Hypothalamus (tissue), 51 donors: ENCODE data around the gene SEPTIN3.

Experiments used
- DNase-seq, 51 donors: peaks; one replicate each; lab custom pipeline; 2025; lab: John Stamatoyannopoulos, UW

SEPTIN3 gene

GRCh38 chr22:41971431-41971830 is 2.2 kb downstream of the SEPTIN3 start:
- no peak for DNase-seq

GRCh38 chr22:41974691-41975290 is 5.5 kb downstream of the SEPTIN3 start:
- no peak for DNase-seq

- peak in 1 of 51 donors; percentile 49 for DNase-seq
Measured at GRCh38 chr22:41975299-41976069, 6.2 kb downstream of the SEPTIN3 start.

DNA sequence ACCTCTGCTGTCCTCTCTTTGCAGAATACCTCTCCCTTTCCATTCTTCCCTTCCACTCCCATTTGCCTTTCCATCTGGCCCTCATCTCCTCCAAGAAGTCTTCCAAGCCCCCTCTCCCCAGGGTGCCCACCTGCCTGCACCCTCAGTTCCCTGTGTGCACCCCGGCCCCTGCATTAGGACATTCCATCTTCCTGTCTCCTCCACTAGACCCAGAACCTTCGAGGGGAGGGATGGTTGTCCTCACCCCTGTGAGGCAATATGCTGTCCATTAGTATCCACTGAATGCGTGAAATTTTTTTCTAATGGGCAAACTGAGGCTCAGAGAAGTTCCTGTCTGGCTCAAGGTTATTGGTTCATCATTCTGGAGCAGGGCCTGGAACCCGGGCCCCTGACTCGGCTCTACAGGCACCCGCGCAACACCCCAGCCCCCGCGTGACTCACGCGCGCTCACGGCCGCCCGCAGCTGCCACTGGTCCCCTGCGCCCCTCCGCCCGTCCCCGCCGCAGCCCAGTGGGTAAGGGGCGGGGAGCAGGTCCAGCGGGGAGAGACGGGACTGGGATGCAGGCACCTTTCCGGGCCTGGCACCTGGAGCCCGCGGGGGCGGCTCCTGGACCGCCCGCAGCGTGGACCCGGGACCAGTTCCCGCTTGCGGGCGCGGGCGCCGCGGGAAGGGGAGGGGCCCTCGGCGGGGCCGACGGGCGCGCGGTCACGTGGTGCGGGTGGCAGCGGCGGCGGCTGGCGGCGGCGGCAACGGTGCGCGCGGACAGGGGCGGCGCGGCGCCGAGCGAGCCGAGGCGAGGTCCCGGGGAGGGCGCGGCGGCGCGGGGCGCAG is 7.0 kb downstream of the SEPTIN3 start:
- peak in 41 of 51 donors; percentile 12 to 87 (median 54) for DNase-seq

GRCh38 chr22:41976961-41977566 is 7.8 kb downstream of the SEPTIN3 start:
- peak in 7 of 51 donors; percentile 19 to 54 (median 46) for DNase-seq

DNA sequence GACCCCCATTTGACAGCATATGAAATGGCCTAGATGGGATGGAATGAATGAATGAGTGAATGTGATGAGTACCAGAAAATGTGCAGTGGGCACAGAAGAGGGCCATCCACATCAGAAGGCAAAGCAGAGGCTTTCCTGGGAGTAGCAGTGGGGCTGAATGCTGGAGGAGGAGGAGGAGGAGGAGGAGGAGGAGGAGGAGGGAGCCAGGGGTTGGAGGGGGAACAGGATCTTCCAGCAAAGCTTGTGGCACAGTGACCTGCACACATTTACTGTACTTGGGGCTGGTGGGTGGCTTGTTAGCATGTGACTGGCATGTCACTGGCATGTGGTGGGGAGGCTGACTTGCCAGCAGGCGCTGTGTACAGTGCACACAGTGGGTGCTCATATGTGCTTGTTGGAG is 9.5 kb downstream of the SEPTIN3 start:
- DNase-seq: no peak

DNA sequence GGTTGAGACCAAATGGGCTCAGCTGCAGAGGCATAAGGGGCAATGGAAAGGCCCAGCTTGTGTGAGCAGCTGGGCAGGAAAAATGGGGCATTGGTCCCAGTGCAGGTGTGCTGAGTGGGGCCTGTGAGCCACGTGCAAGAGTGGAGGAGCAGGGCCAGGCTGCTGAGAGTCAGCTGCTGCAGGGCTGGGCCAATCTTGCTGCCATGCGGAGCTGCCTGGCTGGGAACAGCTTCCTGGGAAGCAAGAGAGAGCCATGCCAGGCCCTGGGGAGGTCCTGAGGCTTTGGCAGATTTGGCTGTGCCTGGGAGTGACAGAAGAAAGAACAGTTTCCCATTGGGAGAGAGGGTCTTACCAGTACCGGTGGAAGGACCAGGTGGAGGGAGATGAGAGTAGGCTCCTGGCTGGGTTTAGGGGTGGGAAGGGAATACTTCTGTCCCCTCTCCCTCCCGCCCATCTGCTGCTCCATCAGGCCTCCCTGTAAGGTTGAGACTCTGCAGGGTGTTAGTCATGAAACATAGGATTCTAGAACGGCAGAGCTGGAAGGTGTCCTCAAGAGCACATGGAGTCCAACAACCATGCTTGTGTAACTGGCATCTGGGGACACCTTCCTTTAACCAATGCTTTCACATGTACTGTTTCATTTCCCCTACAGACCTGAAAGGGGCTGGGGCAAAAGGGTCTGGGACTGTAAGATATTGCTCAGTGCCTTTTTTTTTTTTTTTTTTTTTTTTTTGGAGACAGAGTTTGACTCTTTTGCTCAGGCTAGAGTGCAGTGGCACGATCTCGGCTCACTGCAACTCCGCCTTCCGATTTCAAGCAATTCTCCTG is 10.4 kb downstream of the SEPTIN3 start:
- DNase-seq: peak in 15 of 51 donors; percentile 18 to 49 (median 33)

- no peak for DNase-seq
Measured at GRCh38 chr22:41982865-41983264, 13.6 kb downstream of the SEPTIN3 start.

- no peak for DNase-seq
Measured at GRCh38 chr22:41983513-41984405, 14.5 kb downstream of the SEPTIN3 start.

DNA sequence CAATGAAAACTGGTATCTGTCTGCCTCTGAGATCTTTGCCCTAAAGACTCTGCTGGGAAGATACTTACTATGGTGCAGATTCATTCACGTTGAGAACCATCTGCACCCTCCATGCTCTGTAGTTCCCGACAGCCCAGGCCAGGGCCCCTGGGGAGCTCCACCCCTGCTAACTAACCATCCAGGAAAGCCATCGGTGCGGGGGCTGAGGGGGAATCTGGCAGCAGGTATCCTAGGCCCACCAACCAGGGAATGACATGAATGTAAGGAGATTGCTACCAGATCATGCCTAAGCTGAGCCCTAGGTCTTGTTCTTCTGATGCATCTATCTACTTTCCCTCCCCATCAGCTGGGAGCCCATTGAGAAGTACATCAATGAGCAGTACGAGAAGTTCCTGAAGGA is 18.0 kb downstream of the SEPTIN3 start:
- no peak for DNase-seq

DNA sequence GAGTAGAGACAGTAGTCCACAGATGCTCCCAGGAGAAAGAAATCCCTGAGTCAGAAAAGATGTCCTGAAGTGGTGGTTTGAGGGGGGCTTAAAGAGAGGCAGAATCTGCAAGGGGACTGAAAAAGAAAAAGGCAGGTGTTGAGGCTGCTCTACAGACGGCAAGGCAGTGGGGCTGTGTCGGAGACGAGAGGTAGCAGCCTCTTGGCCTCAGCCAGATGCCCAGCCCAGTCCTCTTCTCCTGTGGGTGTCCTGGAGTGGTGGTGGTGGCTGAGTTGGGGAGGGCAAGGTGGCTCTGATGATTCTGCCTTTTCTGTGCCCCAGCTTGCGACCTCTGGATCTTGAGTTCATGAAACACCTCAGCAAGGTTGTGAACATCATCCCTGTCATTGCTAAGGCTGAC is 20.0 kb downstream of the SEPTIN3 start:
- DNase-seq: no peak

DNA sequence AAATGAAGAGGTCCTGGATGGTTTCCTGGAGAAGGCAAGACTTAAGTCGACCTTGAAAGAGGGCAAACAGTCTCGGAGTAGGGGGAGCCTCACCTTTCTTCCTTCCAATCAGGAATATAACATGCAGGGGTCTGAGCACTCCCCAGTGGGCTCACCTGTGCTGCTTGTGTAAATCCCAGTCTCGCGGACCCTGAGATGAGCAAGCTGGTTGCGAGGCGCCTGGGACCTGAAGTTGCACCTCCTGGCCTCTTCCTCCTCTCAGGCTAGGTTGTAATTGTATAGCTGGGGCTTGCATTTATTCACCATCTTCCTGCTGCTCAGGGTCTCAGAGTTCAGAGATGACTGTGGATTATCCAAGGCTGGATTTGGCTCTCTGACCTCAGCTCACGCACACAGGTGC is 21.9 kb downstream of the SEPTIN3 start:
- no peak for DNase-seq

GRCh38 chr22:41992496-41992895 is 23.3 kb downstream of the SEPTIN3 start:
- DNase-seq: no peak

DNA sequence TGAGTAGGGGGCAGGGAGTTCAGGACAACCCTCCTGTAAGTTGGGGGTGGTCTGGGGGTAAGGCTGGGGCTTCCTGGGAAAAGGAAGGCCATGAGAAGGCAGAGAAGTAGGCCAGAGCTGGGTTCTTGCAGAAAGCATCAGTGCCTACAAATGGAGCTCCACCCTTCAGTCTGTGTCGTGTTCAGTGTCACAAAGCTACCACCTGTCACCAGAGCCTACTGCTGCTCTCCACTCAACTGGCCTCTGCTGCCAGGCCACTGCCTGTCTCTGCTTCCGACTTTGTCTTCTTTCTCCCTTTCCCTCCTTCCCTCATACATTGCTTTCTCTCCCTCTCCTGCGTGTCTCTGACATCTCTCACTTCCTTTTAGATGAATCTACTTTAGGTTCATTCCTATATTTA is 26.0 kb downstream of the SEPTIN3 start:
- no peak for DNase-seq

DNA sequence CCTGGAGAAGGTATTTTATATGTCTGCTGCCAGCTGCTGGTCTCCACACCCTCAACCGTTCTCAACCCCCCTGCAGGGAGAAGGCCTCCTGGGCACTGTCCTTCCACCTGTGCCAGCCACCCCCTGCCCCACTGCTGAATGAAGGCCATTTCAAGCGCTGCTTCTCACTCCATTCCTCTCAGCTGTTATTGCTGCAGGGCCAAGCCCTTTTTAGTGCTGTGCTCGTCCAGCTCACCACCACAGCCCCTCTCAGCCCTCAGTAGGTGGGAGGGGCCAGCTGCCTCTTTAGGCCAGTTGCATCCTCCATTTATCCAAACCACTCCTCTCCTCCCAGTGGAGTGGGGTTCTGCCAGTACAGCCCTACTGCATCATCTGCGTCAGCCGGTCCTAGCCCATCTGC is 27.6 kb downstream of the SEPTIN3 start:
- DNase-seq: no peak

DNA sequence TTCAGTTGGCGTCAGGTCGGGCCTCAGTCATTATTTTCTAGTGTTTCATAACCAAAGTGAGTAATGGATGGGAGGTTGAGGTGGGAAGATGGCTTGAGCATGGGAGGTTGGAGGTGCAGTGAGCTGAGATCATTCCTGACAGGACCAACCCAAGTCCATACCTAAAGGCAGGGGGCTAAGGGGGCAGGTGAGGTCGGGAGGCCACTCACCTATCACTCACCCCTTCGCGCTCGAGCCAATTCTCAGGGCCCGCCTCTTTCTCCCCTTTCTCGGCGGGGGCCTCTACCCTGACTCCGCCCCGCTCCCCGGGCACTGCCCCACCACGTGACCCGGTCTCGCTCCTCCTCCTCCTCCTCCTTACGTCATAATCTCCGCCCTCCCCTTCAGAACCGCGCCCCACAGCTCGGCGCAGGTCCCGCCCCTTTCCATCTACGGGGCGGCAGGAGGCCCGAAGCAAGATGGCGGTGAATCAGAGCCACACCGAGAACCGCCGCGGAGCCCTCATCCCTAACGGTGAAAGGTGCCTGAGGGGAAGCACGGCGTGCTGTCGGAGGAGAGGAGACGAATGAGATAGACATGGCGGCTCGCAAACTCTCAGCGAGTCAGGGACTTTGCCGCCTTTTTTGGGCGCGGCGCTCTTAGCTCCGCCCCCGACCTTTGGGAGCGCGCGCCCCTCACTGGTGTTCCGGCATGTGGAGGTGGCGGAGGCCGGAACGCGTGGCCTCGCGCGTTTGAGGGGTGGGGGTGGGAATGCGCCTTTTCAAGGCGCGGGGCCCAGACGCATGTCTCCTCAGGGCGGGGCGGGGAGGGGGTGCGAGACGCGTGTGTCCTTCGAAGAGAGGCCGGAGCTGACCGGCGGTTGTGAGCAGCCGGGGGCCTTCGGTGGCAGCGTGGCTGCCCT is 29.4 kb downstream of the SEPTIN3 start, which contains the start of gene WBP2NL:
Gene WBP2NL (plus strand): TSS at position 428 of the 901 bp plus-strand sequence. CDS start 31 bp downstream, at position 459.
- peak in 48 of 51 donors; percentile 16 to 92 (median 73) for DNase-seq

DNA sequence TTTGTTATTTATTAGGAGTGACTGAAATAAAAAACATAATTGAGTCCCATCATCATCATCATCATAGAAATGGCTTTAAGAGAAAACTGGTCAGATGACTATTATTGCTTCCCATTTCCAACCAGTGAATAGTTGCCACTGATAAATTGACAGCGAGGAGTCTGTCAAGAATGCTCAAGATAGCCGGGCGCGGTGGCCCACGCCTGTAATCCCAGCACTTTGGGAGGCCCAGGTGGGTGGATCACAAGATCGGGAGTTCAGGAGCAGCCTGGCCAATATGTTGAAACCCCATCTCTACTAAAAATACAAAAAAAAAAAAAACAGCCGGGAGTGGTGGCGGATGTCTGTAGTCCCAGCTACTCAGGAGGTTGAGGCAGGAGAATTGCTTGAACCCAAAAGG is 31.2 kb downstream of the SEPTIN3 start:
- no peak for DNase-seq

- peak in 1 of 51 donors; percentile 16 for DNase-seq
Measured at GRCh38 chr22:42001121-42001520, 31.9 kb downstream of the SEPTIN3 start.
